AG04450 (cell line): ENCODE measurements around the gene CEP97. TPM values are rescaled to one million over a fixed set of nuclear protein-coding genes. Genes with fewer than 3 reads are reported as not detected.

Experiments used
- CTCF ChIA-PET: fragments of 300-600, 350-600 bp; formaldehyde crosslinking; extraction: SDS; loops from one replicate; lab custom pipeline; 2022; ENCODE audit warnings: antibody characterized with exemption, inconsistent platforms; lab: Charles Lee
- POLR2A ChIA-PET: fragments of 350-600 bp; formaldehyde crosslinking; extraction: SDS; loops from one replicate; lab custom pipeline; 2021; ENCODE audit warnings: antibody characterized with exemption, inconsistent platforms; lab: Yijun Ruan, JAX
- DNase-seq: peaks from one replicate; pipeline ENCODE4 v3.0.0-alpha.2; 2011; ENCODE audit warnings: low read depth, low spot score
- H3K27ac ChIP-seq: one replicate; pipeline ENCODE4 v1.5.1; 2012; ENCODE audit warnings: low read depth, low read length, control low read depth
- H3K27me3 ChIP-seq: one replicate; pipeline ENCODE4 v1.6.0; 2012; ENCODE audit warnings: low read length; ENCODE audit not compliant: control insufficient read depth, insufficient read depth
- H3K4me3 ChIP-seq: 2 replicates; pipeline ENCODE4 v1.5.1; 2011; ENCODE audit warnings: mild to moderate bottlenecking, low read depth, low read length, control low read depth
- H3K9me3 ChIP-seq: 2 replicates; pipeline ENCODE4 v1.5.1; 2012; ENCODE audit warnings: low read length; ENCODE audit not compliant: control insufficient read depth, insufficient read depth
- CTCF ChIP-seq: IDR thresholded peaks from 2 replicates; pipeline ENCODE4 v1.5.1; 2011; ENCODE audit warnings: low read depth, low read length, control low read depth, inconsistent platforms
- polyA plus RNA-seq: library from polyadenylated mRNA; depleted of rRNA; stranded (reverse); fragments of >200 nt; gene quantifications from 2 replicates; pipeline ENCODE4 v1.2.3, GENCODE V29; 2011; rRNA removed

Gene CEP97
- polyA plus RNA-seq, 1 experiment, result 2.4 TPM

GRCh38 chr3:101816215-101817149 is 92.1 kb downstream of the CEP97 start:
- Histone ChIP-seq H3K4me3 (no peak overlapping the region), H3K27ac (no peak overlapping the region), H3K27me3 (no peaks in the 10 kb centered on the region), H3K9me3 (no peaks in the 10 kb centered on the region)
- CTCF ChIA-PET, result interaction anchor here (0.8 to 3.6 kb wide), 6 partner anchors 7 to 412 kb away, joined by 3 to 33 read pairs (median 5); no protein-coding TSS in a partner anchor
- DNase-seq, result no peak
- no peak for TF ChIP-seq CTCF
- POLR2A ChIA-PET, result interaction anchor here (1.0 kb wide), 1 partner anchor 33 kb away, joined by 3 read pairs; the partner anchor contains the start of gene NFKBIZ

- ChIA-PET CTCF (interaction anchor here (0.7 to 3.6 kb wide), 8 partner anchors 9 to 411 kb away, joined by 3 to 33 read pairs (median 6); no protein-coding TSS in a partner anchor), POLR2A (interaction anchor here (0.7 to 1.0 kb wide), 2 partner anchors 10 to 31 kb away, joined by 3 read pairs; partner anchors contain the start of gene NFKBIZ)
Observed at GRCh38 chr3:101817992-101818391, 93.6 kb downstream of the CEP97 start.

GRCh38 chr3:101819649-101820206 is 95.3 kb downstream of the CEP97 start:
- Histone ChIP-seq H3K9me3 (no peaks in the 10 kb centered on the region), H3K4me3 (no peak overlapping the region), H3K27ac (no peak overlapping the region), H3K27me3 (no peaks in the 10 kb centered on the region)
- ChIA-PET POLR2A (no interaction called here), CTCF (interaction anchor here (1.2 to 6.0 kb wide), 2 partner anchors 17 to 406 kb away, joined by 4 to 51 read pairs; no protein-coding TSS in a partner anchor)
- no peak for TF ChIP-seq CTCF
- DNase-seq, result no peak

More at GRCh38 chr3:101817992-101818391, 93.6 kb downstream of the CEP97 start:
- no peak for TF ChIP-seq CTCF
- H3K9me3 ChIP-seq, result no peaks in the 10 kb centered on the region
- H3K27ac ChIP-seq, result no peak overlapping the region
- no peaks in the 10 kb centered on the region for H3K27me3 ChIP-seq
- no peak for DNase-seq
- H3K4me3 ChIP-seq, result no peak overlapping the region

Other genes with a start within 250 kb of the CEP97 start
- gene SENP7, start 211.4 kb upstream of the CEP97 start, polyA plus RNA-seq, result 11.8 and 16.1 TPM in 2 replicates
- gene TRMT10C, start 162.7 kb upstream of the CEP97 start, polyA plus RNA-seq, result 19.4 and 26.1 TPM in 2 replicates
- gene PCNP, start 150.4 kb upstream of the CEP97 start, polyA plus RNA-seq, result 68.3 and 97.7 TPM in 2 replicates
- gene ZBTB11, start 47.5 kb upstream of the CEP97 start, polyA plus RNA-seq, result 9.8 and 13.8 TPM in 2 replicates
- 1,794 and 1,914 TPM in 2 replicates for gene RPL24, start 37.9 kb upstream of the CEP97 start, polyA plus RNA-seq
- 39.6 and 41.1 TPM in 2 replicates for gene NXPE3, start 54.6 kb downstream of the CEP97 start, polyA plus RNA-seq
- 27.3 and 29.6 TPM in 2 replicates for gene NFKBIZ, start 124.9 kb downstream of the CEP97 start, polyA plus RNA-seq